WTC11 (cell line): Measurements from ENCODE around the gene RIPOR2. TPM values are rescaled to one million over a fixed set of nuclear protein-coding genes. Genes with fewer than 3 reads are reported as not detected.
"Not testable (repeated sequence)": the region's sequence is repeated elsewhere in the genome, so short reads cannot be mapped to it uniquely, and the experiment has no call there.

Experiments
- ATAC-seq: fragments of 200-7000 bp; cut with Tn5 transposase; 2 replicates; pipeline ENCODE4 v1.10.0; 2021; ENCODE audit warnings: mild to moderate bottlenecking, moderate library complexity
- CTCF ChIA-PET: fragments of 300-600 bp; sonication (Branson Sonifier 250); formaldehyde crosslinking; loops from one replicate; lab custom pipeline; 2021; ENCODE audit warnings: antibody characterized with exemption; lab: Charles Lee
- POLR2A ChIA-PET: fragments of 350-600 bp; sonication (Branson Sonifier 250); formaldehyde crosslinking; loops from one replicate; lab custom pipeline; 2021; ENCODE audit warnings: antibody characterized with exemption; lab: Charles Lee
- DNase-seq: peaks from one replicate; pipeline ENCODE4 v3.0.0; 2021; ENCODE audit warnings: low spot score
- H3K27ac Mint-ChIP-seq: 2 replicates; pipeline ENCODE4 v1.8.0; 2021; ENCODE audit warnings: mixed read lengths
- H3K27me3 Mint-ChIP-seq: 2 replicates; pipeline ENCODE4 v1.8.0; 2021; ENCODE audit warnings: low read depth, mild to moderate bottlenecking, moderate library complexity, mixed read lengths
- H3K36me3 Mint-ChIP-seq: 2 replicates; pipeline ENCODE4 v1.8.0; 2021; ENCODE audit warnings: mixed read lengths
- H3K4me1 Mint-ChIP-seq: 2 replicates; pipeline ENCODE4 v1.8.0; 2022; ENCODE audit warnings: mixed read lengths
- H3K4me3 Mint-ChIP-seq: 2 replicates; pipeline ENCODE4 v1.8.0; 2021; ENCODE audit warnings: mild to moderate bottlenecking, moderate library complexity, mixed read lengths
- H3K9me3 Mint-ChIP-seq: 2 replicates; pipeline ENCODE4 v1.8.0; 2021; ENCODE audit warnings: mixed read lengths
- ESRRA ChIP-seq: sonication (generic); formaldehyde crosslinking; IDR thresholded peaks from 2 replicates; pipeline ENCODE4 v1.8.1; 2022; ENCODE audit warnings: mild to moderate bottlenecking, missing genetic modification reagents, borderline replicate concordance
- NFYB ChIP-seq: sonication (generic); formaldehyde crosslinking; conservative IDR thresholded peaks from 2 replicates; pipeline ENCODE4 v1.8.0; 2022; ENCODE audit warnings: low read depth, missing genetic modification reagents
- NR2C2 ChIP-seq: sonication (generic); formaldehyde crosslinking; IDR thresholded peaks from 2 replicates; pipeline ENCODE4 v1.8.0; 2022; ENCODE audit warnings: mild to moderate bottlenecking, missing genetic modification reagents
- ZBTB21 ChIP-seq: sonication (generic); formaldehyde crosslinking; IDR thresholded peaks from 2 replicates; pipeline ENCODE4 v1.8.1; 2023; ENCODE audit warnings: mild to moderate bottlenecking, missing genetic modification reagents, borderline replicate concordance
- ZNF219 ChIP-seq: sonication (generic); formaldehyde crosslinking; IDR thresholded peaks from 2 replicates; pipeline ENCODE4 v1.8.0; 2023; ENCODE audit warnings: missing genetic modification reagents, mild to moderate bottlenecking, borderline replicate concordance
- total RNA-seq: library from RNA; stranded (reverse); gene quantifications from 3 replicates; pipeline ENCODE4 v1.2.3, GENCODE V29; 2021
- TF ChIP-seq, protein P1 (sequence below): fragments of 250-450 bp; sonication (Bioruptor Pico); IDR thresholded peaks from 2 replicates; pipeline ENCODE4 v1.8.0; 2021; ENCODE audit warnings: mild to moderate bottlenecking

The RIPOR2 gene
- total RNA-seq, 1 experiment from 2014 or later: 13.5 TPM

- ChIA-PET POLR2A (no interaction called here), CTCF (no interaction called here)
- no peak overlapping the region for H3K27ac Mint-ChIP-seq
Observed at GRCh38 chr6:24755279-24755678, 180.5 kb downstream of the RIPOR2 start.

DNA sequence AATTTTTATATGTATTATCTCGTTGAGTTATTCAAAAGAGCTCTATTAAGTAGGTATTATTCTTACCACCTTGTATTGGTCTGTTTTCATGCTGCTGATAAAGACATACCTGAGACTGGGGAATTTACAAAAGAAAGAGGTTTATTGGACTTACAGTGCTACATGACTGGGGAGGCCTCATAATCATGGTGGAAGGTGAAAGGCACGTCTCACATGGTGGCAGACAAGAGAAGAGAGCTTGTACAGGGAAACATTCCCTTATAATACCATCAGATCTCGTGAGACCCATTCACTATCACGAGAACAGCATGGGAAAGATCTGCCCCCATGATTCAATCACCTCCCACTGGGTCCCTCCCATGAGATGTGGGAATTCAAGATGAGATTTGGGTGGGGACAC, 181.4 kb downstream of the RIPOR2 start:
- ATAC-seq: not testable (repeated sequence)

More at GRCh38 chr6:24755279-24755678, 180.5 kb downstream of the RIPOR2 start:
- Mint-ChIP-seq H3K36me3 (no peaks in the 10 kb centered on the region), H3K4me1 (0 out of 2 replicates have a peak, but pooled peaks cover 2% of the 10 kb centered on the region), H3K27me3 (no peaks in the 10 kb centered on the region), H3K9me3 (peaks cover 31% of the 10 kb centered on the region), H3K4me3 (no peak overlapping the region)
- TF ChIP-seq ZBTB21 (CRISPR knock-in tag): no peak
- TF ChIP-seq ZNF219 (CRISPR knock-in tag): no peak
- TF ChIP-seq ESRRA (CRISPR knock-in tag): no peak
- no peak for TF ChIP-seq NFYB (CRISPR knock-in tag)
- TF ChIP-seq NR2C2: no peak
- TF ChIP-seq, protein P1, sequence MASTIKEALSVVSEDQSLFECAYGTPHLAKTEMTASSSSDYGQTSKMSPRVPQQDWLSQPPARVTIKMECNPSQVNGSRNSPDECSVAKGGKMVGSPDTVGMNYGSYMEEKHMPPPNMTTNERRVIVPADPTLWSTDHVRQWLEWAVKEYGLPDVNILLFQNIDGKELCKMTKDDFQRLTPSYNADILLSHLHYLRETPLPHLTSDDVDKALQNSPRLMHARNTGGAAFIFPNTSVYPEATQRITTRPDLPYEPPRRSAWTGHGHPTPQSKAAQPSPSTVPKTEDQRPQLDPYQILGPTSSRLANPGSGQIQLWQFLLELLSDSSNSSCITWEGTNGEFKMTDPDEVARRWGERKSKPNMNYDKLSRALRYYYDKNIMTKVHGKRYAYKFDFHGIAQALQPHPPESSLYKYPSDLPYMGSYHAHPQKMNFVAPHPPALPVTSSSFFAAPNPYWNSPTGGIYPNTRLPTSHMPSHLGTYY: no peak
- ATAC-seq: no peak
- DNase-seq: no peak

More for the DNA sequence above, 181.4 kb downstream of the RIPOR2 start:
- H3K9me3 Mint-ChIP-seq: peaks cover 31% of the 10 kb centered on the region
- CTCF ChIA-PET, H3K4me1 Mint-ChIP-seq, H3K36me3 Mint-ChIP-seq, H3K27me3 Mint-ChIP-seq, H3K27ac Mint-ChIP-seq, POLR2A ChIA-PET, H3K4me3 Mint-ChIP-seq, DNase-seq: not testable (repeated sequence)

Other genes with a start within 250 kb of the RIPOR2 start
- 74.3 to 86.4 TPM (median 75.9 TPM) in 3 replicates for gene C6orf62, start 216.8 kb downstream of the RIPOR2 start, total RNA-seq
- 83.7 to 98.5 TPM (median 88.5 TPM) in 3 replicates for gene GMNN, start 161.0 kb downstream of the RIPOR2 start, total RNA-seq
- not detected in 3 replicates for gene ARMH2, start 137.0 kb downstream of the RIPOR2 start, total RNA-seq